OCI-LY3 (cell line): ENCODE results near the gene ARHGAP28.

Experiments used
- H2AFZ ChIP-seq: fragments of 200-600, 300-600 bp; shearing (Covaris generic); 2 replicates; pipeline ENCODE4 v1.6.0; 2014; ENCODE audit warnings: antibody characterized with exemption, low read depth, low read length
- H3K27ac ChIP-seq: fragments of 200-600, 300-600 bp; sonication (generic); 2 replicates; pipeline ENCODE4 v1.5.1; 2014; ENCODE audit warnings: mild to moderate bottlenecking, low read length, moderate library complexity, mixed read lengths
- H3K27me3 ChIP-seq: fragments of 200-600, 300-600 bp; sonication (generic); 2 replicates; pipeline ENCODE4 v1.6.1; 2014; ENCODE audit warnings: low read depth, low read length, mixed read lengths
- H3K36me3 ChIP-seq: fragments of 200-600, 300-600 bp; sonication (generic); replicated peaks from 2 replicates; pipeline ENCODE3; 2014; ENCODE audit warnings: low read depth, low read length, mixed read lengths
- H3K4me1 ChIP-seq: fragments of 300-600, 200-600 bp; sonication (generic); 2 replicates; pipeline ENCODE4 v1.6.1; 2014; ENCODE audit warnings: low read length, mixed read lengths
- H3K4me2 ChIP-seq: fragments of 200-600, 300-600 bp; sonication (generic); 2 replicates; pipeline ENCODE4 v1.6.1; 2014; ENCODE audit warnings: low read length, mixed read lengths
- H3K4me3 ChIP-seq: fragments of 300-600, 200-600 bp; sonication (generic); 2 replicates; pipeline ENCODE4 v1.5.1; 2014; ENCODE audit warnings: antibody characterized with exemption, mild to moderate bottlenecking, low read length, moderate library complexity
- H3K79me2 ChIP-seq: fragments of 300-600, 200-600 bp; shearing (Covaris generic); 2 replicates; pipeline ENCODE4 v1.6.1; 2014; ENCODE audit warnings: mild to moderate bottlenecking, low read length, mixed read lengths
- H3K9ac ChIP-seq: fragments of 300-600, 200-600 bp; shearing (Covaris generic); 2 replicates; pipeline ENCODE4 v1.6.0; 2014; ENCODE audit warnings: mild to moderate bottlenecking, low read length, moderate library complexity
- H3K9me3 ChIP-seq: fragments of 200-600, 300-600 bp; shearing (Covaris generic); 2 replicates; pipeline ENCODE4 v1.6.1; 2014; ENCODE audit warnings: low read length, mixed read lengths; ENCODE audit not compliant: insufficient read depth
- H4K20me1 ChIP-seq: fragments of 200-600, 300-600 bp; sonication (generic); 2 replicates; pipeline ENCODE4 v1.6.1; 2016; ENCODE audit warnings: low read length, mixed read lengths; ENCODE audit not compliant: insufficient read depth
- EZH2phosphoT487 ChIP-seq: fragments of 200-600 bp; shearing (Covaris generic); IDR thresholded peaks from 2 replicates; pipeline ENCODE4 v1.6.1; 2018; ENCODE audit warnings: antibody characterized with exemption, mixed run types, low read depth
- TF ChIP-seq, protein P1 (sequence below): fragments of 200-600, 300-600 bp; sonication (generic); IDR thresholded peaks from 2 replicates; pipeline ENCODE4 v1.5.1; 2014; ENCODE audit warnings: antibody characterized with exemption, low read length, low read depth

Gene ARHGAP28

GRCh38 chr18:6776188-6776587 is 46.7 kb downstream of the ARHGAP28 start:
- no peak overlapping the region for H3K4me3 ChIP-seq
- no peak overlapping the region for H3K27ac ChIP-seq
- H2AFZ ChIP-seq, result no peak overlapping the region

DNA sequence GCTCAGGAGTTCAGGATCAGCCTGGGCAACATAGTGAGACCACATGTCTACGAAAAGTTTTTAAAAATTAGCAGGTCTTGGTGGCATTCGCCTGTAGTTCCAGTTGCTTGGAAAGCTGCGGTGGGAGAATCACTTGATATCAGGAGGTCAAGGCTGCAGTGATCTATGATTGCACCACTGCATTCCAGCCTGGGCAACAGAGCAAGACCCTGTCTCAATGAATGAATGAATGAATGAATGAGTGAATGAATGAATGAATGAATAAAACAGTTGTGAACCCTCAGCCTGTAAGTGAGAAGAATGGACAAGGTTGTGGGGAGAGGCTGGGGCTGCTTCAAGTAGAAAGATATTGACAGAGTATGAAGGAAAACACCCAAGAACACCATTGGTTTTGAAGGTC is 48.0 kb downstream of the ARHGAP28 start:
- no peaks in the 10 kb centered on the region for H3K27me3 ChIP-seq
- H3K4me1 ChIP-seq, result no peaks in the 10 kb centered on the region
- no peak overlapping the region for H3K27ac ChIP-seq
- H3K4me2 ChIP-seq, result no peak overlapping the region
- no peak overlapping the region for H3K9ac ChIP-seq
- H3K4me3 ChIP-seq, result no peak overlapping the region
- H3K36me3 ChIP-seq, result no peaks in the 10 kb centered on the region
- no peak overlapping the region for H2AFZ ChIP-seq
- H4K20me1 ChIP-seq, result no peaks in the 10 kb centered on the region
- TF ChIP-seq, protein P1, sequence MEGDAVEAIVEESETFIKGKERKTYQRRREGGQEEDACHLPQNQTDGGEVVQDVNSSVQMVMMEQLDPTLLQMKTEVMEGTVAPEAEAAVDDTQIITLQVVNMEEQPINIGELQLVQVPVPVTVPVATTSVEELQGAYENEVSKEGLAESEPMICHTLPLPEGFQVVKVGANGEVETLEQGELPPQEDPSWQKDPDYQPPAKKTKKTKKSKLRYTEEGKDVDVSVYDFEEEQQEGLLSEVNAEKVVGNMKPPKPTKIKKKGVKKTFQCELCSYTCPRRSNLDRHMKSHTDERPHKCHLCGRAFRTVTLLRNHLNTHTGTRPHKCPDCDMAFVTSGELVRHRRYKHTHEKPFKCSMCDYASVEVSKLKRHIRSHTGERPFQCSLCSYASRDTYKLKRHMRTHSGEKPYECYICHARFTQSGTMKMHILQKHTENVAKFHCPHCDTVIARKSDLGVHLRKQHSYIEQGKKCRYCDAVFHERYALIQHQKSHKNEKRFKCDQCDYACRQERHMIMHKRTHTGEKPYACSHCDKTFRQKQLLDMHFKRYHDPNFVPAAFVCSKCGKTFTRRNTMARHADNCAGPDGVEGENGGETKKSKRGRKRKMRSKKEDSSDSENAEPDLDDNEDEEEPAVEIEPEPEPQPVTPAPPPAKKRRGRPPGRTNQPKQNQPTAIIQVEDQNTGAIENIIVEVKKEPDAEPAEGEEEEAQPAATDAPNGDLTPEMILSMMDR, result no peak
- no peak for TF ChIP-seq EZH2phosphoT487
- H3K9me3 ChIP-seq, result no peaks in the 10 kb centered on the region
- H3K79me2 ChIP-seq, result no peaks in the 10 kb centered on the region

More at GRCh38 chr18:6776188-6776587, 46.7 kb downstream of the ARHGAP28 start:
- no peak for TF ChIP-seq EZH2phosphoT487
- TF ChIP-seq, protein P1, result no peak
- no peaks in the 10 kb centered on the region for H3K79me2 ChIP-seq
- H3K4me2 ChIP-seq, result no peak overlapping the region
- H3K4me1 ChIP-seq, result no peaks in the 10 kb centered on the region
- no peaks in the 10 kb centered on the region for H3K27me3 ChIP-seq
- no peaks in the 10 kb centered on the region for H4K20me1 ChIP-seq
- H3K9ac ChIP-seq, result no peak overlapping the region
- no peaks in the 10 kb centered on the region for H3K36me3 ChIP-seq
- H3K9me3 ChIP-seq, result no peaks in the 10 kb centered on the region

DNA sequence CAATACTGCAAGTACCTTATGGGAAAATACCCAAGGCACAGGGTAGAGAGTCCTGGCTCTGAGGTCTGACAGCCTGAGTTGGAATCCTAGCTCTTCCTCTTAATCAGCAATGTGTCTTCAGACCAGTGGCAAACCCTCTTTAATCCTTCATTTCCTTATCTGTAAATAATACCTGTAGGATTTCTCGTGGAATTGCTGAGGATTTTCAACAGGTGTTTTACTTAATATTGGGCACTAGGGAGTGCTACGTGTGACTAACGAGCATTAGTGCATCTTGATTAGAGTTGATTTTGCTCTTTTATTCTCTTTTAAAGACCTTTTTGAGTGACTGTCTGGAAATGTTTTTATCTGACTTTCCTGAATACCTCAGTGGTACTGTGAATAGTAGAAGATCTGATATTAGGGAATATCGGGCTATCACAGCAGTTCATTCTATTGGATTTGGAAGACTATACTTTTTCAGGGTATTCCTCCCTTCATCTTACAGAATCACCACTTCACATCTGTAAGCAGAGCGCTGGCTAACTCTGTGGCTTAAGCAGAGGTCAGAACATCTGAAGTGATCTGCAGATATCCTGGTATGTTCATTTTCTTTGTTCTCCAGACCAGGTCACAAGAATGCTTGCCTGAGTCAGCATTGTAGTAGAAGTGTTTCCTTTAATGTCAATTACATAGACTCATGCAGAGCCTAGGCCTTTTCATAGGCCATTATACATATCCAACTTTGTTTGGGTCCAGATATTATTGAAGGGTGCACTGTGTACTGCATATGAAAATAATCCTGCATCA is 49.1 kb downstream of the ARHGAP28 start:
- no peaks in the 10 kb centered on the region for H4K20me1 ChIP-seq
- no peak overlapping the region for H3K27ac ChIP-seq
- no peaks in the 10 kb centered on the region for H3K36me3 ChIP-seq
- H3K27me3 ChIP-seq, result no peaks in the 10 kb centered on the region
- no peaks in the 10 kb centered on the region for H3K79me2 ChIP-seq
- no peaks in the 10 kb centered on the region for H3K9me3 ChIP-seq
- no peak overlapping the region for H3K4me2 ChIP-seq
- TF ChIP-seq EZH2phosphoT487, result no peak
- TF ChIP-seq, protein P1, result no peak
- no peak overlapping the region for H3K9ac ChIP-seq
- H2AFZ ChIP-seq, result no peak overlapping the region
- no peak overlapping the region for H3K4me3 ChIP-seq
- no peaks in the 10 kb centered on the region for H3K4me1 ChIP-seq

DNA sequence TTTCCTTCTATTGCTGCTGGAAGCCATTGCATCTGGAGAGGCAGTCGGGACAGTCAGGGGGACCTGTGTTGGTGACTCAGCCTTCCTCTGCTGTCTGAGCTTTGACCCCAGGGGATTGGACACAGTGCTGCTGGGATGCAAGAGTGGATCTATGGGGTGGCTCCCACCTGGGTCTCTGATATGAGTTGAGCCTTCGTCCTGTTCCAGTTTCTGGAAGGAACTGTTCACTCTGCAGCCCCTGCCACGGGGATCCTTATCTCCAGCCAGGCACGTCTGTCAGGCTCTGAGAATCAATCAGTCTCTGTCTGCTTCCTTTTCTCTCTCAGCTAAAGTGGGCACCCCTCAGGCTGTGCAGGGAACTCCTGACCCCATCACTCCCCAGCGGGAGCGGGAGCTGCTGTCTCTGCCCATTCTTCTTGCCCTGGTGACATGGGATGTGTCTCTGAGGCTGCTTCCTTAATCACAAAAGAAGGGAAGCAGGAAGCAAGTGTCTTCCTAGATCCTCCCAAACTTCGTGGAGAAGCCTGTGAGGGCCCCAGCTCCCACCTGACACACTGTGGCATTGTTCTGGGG is 51.7 kb downstream of the ARHGAP28 start:
- Histone ChIP-seq H3K9me3 (no peaks in the 10 kb centered on the region), H3K79me2 (no peaks in the 10 kb centered on the region), H3K4me3 (no peak overlapping the region), H3K9ac (no peak overlapping the region), H2AFZ (no peak overlapping the region), H3K27ac (no peak overlapping the region), H3K36me3 (no peaks in the 10 kb centered on the region), H3K27me3 (no peaks in the 10 kb centered on the region), H3K4me2 (no peak overlapping the region), H3K4me1 (no peaks in the 10 kb centered on the region), H4K20me1 (no peaks in the 10 kb centered on the region)
- TF ChIP-seq EZH2phosphoT487, result no peak
